Endodermal cell (in vitro differentiated cells): Measurements from ENCODE around the gene CTLA4. TPM values are rescaled to one million over a fixed set of nuclear protein-coding genes. Genes with fewer than 3 reads are reported as not detected.

Source experiments
- DNase-seq: peaks from one replicate; pipeline ENCODE4 v3.0.0-alpha.2; 2017
- H3K27ac ChIP-seq: 2 replicates; pipeline ENCODE4 v1.5.1; 2013; ENCODE audit warnings: mild to moderate bottlenecking, low read depth, low read length, moderate library complexity
- H3K27me3 ChIP-seq: 2 replicates; pipeline ENCODE4 v1.6.1; 2013; ENCODE audit warnings: mild to moderate bottlenecking, low read length, moderate library complexity; ENCODE audit not compliant: insufficient read depth, control insufficient read depth, poor library complexity, severe bottlenecking
- H3K36me3 ChIP-seq: 2 replicates; pipeline ENCODE4 v1.7.0; 2013; ENCODE audit warnings: mild to moderate bottlenecking, low read length, moderate library complexity; ENCODE audit not compliant: control insufficient read depth, insufficient read depth
- H3K4me1 ChIP-seq: one replicate; pipeline ENCODE4 v1.7.0; 2013; ENCODE audit warnings: low read length; ENCODE audit not compliant: control insufficient read depth, insufficient read depth
- H3K4me3 ChIP-seq: 2 replicates; pipeline ENCODE4 v1.5.1; 2013; ENCODE audit warnings: mild to moderate bottlenecking, low read length, moderate library complexity
- H3K9ac ChIP-seq: 2 replicates; pipeline ENCODE4 v1.6.1; 2013; ENCODE audit warnings: mild to moderate bottlenecking, low read length, moderate library complexity; ENCODE audit not compliant: poor library complexity, severe bottlenecking; ENCODE audit errors: extremely low read depth
- H3K9me3 ChIP-seq: 2 replicates; pipeline ENCODE4 v1.6.1; 2013; ENCODE audit warnings: mild to moderate bottlenecking, low read length, moderate library complexity; ENCODE audit not compliant: control insufficient read depth
- H3K27ac Mint-ChIP-seq: 2 replicates; pipeline ENCODE4 v1.8.0; 2020; ENCODE audit warnings: mixed read lengths
- H3K27me3 Mint-ChIP-seq: 2 replicates; pipeline ENCODE4 v1.8.0; 2021; ENCODE audit warnings: mild to moderate bottlenecking, mixed read lengths; ENCODE audit not compliant: insufficient read depth
- H3K36me3 Mint-ChIP-seq: 2 replicates; pipeline ENCODE4 v1.8.0; 2020; ENCODE audit warnings: low read depth, mixed read lengths
- H3K4me1 Mint-ChIP-seq: 2 replicates; pipeline ENCODE4 v1.8.0; 2020; ENCODE audit warnings: mixed read lengths
- H3K4me3 Mint-ChIP-seq: 2 replicates; pipeline ENCODE4 v1.8.0; 2020; ENCODE audit warnings: mild to moderate bottlenecking, moderate library complexity, mixed read lengths
- H3K9me3 Mint-ChIP-seq: 2 replicates; pipeline ENCODE4 v1.8.0; 2020; ENCODE audit warnings: mild to moderate bottlenecking, mixed read lengths
- WGBS, 2 experiments: methylation state at CpG; one replicate each; pipeline versions ENCODE4 v1.1.5 to v1.1.7; 2013; ENCODE audit warnings: missing lambda C conversion rate in 2 of 2, mixed read lengths in 1 of 2; ENCODE audit not compliant: insufficient coverage in 1 of 2, insufficient read length in 1 of 2; 5-methylcytosine and 5-hydroxymethylcytosine counted together
- total RNA-seq, 2 donors: library from RNA; stranded (reverse); fragmentation: NEBNext Ultra II Directional in 1 of 2; extraction: Animal tissue kit (Norgen Biotek cat#: 25700) in 1 of 2; gene quantifications; 2 replicates in 1 of 2; 3 replicates in 1 of 2; pipeline ENCODE4 v1.2.1, GENCODE V29; 2021
- TF ChIP-seq, protein P1 (sequence below): fragments of 200-600 bp; sonication (generic); conservative IDR thresholded peaks from 2 replicates; pipeline ENCODE4 v1.5.0; 2021; ENCODE audit warnings: antibody characterized with exemption, mild to moderate bottlenecking

CTLA4 gene
- total RNA-seq, 2 donors from 2014 or later = not detected

DNA sequence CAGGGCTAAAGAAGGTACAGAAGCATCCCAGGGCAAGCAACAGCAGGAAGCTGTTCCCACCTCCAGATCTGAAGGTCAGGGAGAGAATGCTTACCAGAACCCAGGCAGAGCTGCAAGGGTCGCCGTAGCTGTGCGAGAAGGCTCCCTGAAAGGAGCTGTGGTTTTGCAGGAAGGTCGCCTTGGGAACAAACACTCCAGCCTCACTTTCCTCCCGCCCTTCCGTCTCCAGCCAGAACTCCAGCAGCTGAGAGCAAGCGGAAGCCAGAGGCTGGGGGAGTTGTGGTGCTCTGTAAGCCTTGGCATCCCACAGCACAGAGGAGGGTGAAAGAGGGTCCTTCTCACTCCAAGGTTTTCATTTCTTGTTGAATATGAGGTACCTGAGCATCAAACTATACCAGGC is 50.7 kb downstream of the CTLA4 start:
- peak; percentile 68 for DNase-seq
- TF ChIP-seq, protein P1, sequence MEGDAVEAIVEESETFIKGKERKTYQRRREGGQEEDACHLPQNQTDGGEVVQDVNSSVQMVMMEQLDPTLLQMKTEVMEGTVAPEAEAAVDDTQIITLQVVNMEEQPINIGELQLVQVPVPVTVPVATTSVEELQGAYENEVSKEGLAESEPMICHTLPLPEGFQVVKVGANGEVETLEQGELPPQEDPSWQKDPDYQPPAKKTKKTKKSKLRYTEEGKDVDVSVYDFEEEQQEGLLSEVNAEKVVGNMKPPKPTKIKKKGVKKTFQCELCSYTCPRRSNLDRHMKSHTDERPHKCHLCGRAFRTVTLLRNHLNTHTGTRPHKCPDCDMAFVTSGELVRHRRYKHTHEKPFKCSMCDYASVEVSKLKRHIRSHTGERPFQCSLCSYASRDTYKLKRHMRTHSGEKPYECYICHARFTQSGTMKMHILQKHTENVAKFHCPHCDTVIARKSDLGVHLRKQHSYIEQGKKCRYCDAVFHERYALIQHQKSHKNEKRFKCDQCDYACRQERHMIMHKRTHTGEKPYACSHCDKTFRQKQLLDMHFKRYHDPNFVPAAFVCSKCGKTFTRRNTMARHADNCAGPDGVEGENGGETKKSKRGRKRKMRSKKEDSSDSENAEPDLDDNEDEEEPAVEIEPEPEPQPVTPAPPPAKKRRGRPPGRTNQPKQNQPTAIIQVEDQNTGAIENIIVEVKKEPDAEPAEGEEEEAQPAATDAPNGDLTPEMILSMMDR = no peak
- Mint-ChIP-seq H3K9me3 (no peaks in the 10 kb centered on the region), H3K27ac (peak overlapping the region; percentile 6), H3K27me3 (no peaks in the 10 kb centered on the region), H3K4me3 (no peak overlapping the region), H3K4me1 (peaks cover 31% of the 10 kb centered on the region), H3K36me3 (no peaks in the 10 kb centered on the region)
- H3K27ac ChIP-seq = no peak overlapping the region
- H3K27me3 ChIP-seq = no peaks in the 10 kb centered on the region
- no peak overlapping the region for H3K4me3 ChIP-seq
- no peak overlapping the region for H3K9ac ChIP-seq
- H3K9me3 ChIP-seq = no peaks in the 10 kb centered on the region
- no peaks in the 10 kb centered on the region for H3K36me3 ChIP-seq
- WGBS, 2 experiments = 74% methylated on average over 7 of the region's 7 CpGs; no CpG with 5 or more reads in 1 of the 2 experiments
- peaks cover 9% of the 10 kb centered on the region for H3K4me1 ChIP-seq

DNA sequence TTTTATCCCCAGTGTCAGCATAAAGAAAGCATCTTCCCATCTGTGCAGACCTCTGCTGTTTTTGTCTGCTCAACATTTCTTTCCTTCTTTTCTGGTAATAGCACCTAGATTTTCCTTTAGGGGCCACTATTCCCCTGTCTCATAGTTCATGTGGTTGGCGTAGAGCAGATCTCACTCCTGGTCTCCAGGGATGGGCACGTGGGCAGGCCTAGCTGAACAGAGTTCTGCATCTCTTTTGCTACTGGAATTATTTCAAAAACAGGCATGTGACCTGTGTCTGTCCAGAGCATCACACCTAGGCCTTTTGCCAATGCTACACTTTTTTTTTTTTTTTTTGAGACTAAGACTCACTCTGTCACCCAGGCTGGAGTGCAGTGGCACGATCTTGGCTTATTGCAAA is 51.3 kb downstream of the CTLA4 start:
- Histone ChIP-seq H3K36me3 (no peaks in the 10 kb centered on the region), H3K9ac (no peak overlapping the region), H3K4me1 (peaks cover 9% of the 10 kb centered on the region), H3K4me3 (no peak overlapping the region), H3K27ac (no peak overlapping the region), H3K27me3 (no peaks in the 10 kb centered on the region), H3K9me3 (no peaks in the 10 kb centered on the region)
- TF ChIP-seq, protein P1 = no peak
- no peaks in the 10 kb centered on the region for H3K9me3 Mint-ChIP-seq
- no peaks in the 10 kb centered on the region for H3K36me3 Mint-ChIP-seq
- DNase-seq = no peak
- no peak overlapping the region for H3K4me3 Mint-ChIP-seq
- no peak overlapping the region for H3K27ac Mint-ChIP-seq
- H3K4me1 Mint-ChIP-seq = peaks cover 31% of the 10 kb centered on the region
- WGBS, 2 experiments = 92% methylated on average over 3 of the region's 3 CpGs
- H3K27me3 Mint-ChIP-seq = no peaks in the 10 kb centered on the region

Other genes starting within 250 kb of the CTLA4 start
- not detected for gene CD28, start 161.1 kb upstream of the CTLA4 start, total RNA-seq
- gene ICOS, start 69.0 kb downstream of the CTLA4 start, total RNA-seq = not detected